ENCODE results near the gene COMMD10.

Gene COMMD10

GRCh38 chr5:116296335-116297072, 211.7 kb downstream of the COMMD10 start:
- DNase-seq: no peak

- no peak for DNase-seq
These were observed 212.5 kb downstream of the COMMD10 start for GRCh38 chr5:116297296-116297814.

- no peak for DNase-seq
These were observed 215.2 kb downstream of the COMMD10 start for GRCh38 chr5:116299746-116300640.

GRCh38 chr5:116301110-116301509, 216.3 kb downstream of the COMMD10 start:
- DNase-seq: no peak

GRCh38 chr5:116303340-116303739, 218.5 kb downstream of the COMMD10 start:
- DNase-seq: no peak

- DNase-seq: no peak
These were observed 219.0 kb downstream of the COMMD10 start for GRCh38 chr5:116303810-116304209.

- no peak for DNase-seq
These were observed 221.1 kb downstream of the COMMD10 start for GRCh38 chr5:116305899-116306298.

- no peak for DNase-seq
These were observed 222.0 kb downstream of the COMMD10 start for GRCh38 chr5:116306846-116307245.

GRCh38 chr5:116308391-116308790, 223.6 kb downstream of the COMMD10 start:
- DNase-seq: no peak

- no peak for DNase-seq
These were observed 228.5 kb downstream of the COMMD10 start for GRCh38 chr5:116313366-116313765.

GRCh38 chr5:116315531-116315930, 230.7 kb downstream of the COMMD10 start:
- no peak for DNase-seq

- no peak for DNase-seq
These were observed 233.4 kb downstream of the COMMD10 start for GRCh38 chr5:116318091-116318854.

- no peak for DNase-seq
These were observed 235.7 kb downstream of the COMMD10 start for GRCh38 chr5:116320486-116320885.

- DNase-seq: no peak
These were observed 244.7 kb downstream of the COMMD10 start for GRCh38 chr5:116329503-116329902.

- no peak for DNase-seq
These were observed 256.0 kb downstream of the COMMD10 start for GRCh38 chr5:116340799-116341198.
